Stomach (tissue), 9 donors: Measurements from ENCODE around the gene MSI2. TPM values are rescaled to one million over a fixed set of nuclear protein-coding genes. Genes with fewer than 3 reads are reported as not detected.

Experiments used
- DNase-seq, 2 donors: peaks; one replicate each; pipeline versions ENCODE4 v3.0.0 to v3.0.0-alpha.2; 2013 to 2019
- H3K27ac ChIP-seq, 5 donors: fragments of 200-600 bp in 4 of 5; sonication (generic) in 4 of 5; one replicate each; pipeline ENCODE4 v1.5.1; 2013 to 2019; ENCODE audit warnings: mild to moderate bottlenecking in 1 of 5, moderate library complexity in 1 of 5
- H3K27me3 ChIP-seq, 3 donors: fragments of 200-600 bp; sonication (generic); one replicate each; pipeline ENCODE4 v1.5.1; 2017 to 2019; ENCODE audit warnings: mixed run types in 1 of 3
- H3K36me3 ChIP-seq, 4 donors: fragments of 200-600 bp; sonication (generic); 1 replicate in 3 of 4; 2 replicates in 1 of 4; pipeline ENCODE4 v1.5.1; 2016 to 2019
- H3K4me1 ChIP-seq, 4 donors: fragments of 200-600 bp; sonication (generic); one replicate each; pipeline ENCODE4 v1.5.1; 2016 to 2019
- H3K4me3 ChIP-seq, 4 donors: fragments of 200-600 bp; sonication (generic) in 3 of 4; one replicate each; pipeline ENCODE4 v1.5.1; 2016 to 2019; ENCODE audit warnings: mild to moderate bottlenecking in 1 of 4
- H3K9me3 ChIP-seq, 4 donors: fragments of 200-600 bp; sonication (generic); one replicate each; pipeline ENCODE4 v1.5.1; 2016 to 2019
- CTCF ChIP-seq, 7 experiments: fragments of 450-650 bp in 4 of 7; fragments of 200-600 bp in 3 of 7; sonication (generic) in 3 of 7; IDR thresholded peaks; one replicate each; pipeline ENCODE4 v1.5.1; 2016 to 2019; ENCODE audit warnings: antibody characterized with exemption in 7 of 7, control low read depth in 2 of 7, mild to moderate bottlenecking in 1 of 7
- EP300 ChIP-seq: sonication (generic); formaldehyde crosslinking; IDR thresholded peaks from one replicate; pipeline ENCODE4 v1.6.1; 2017; ENCODE audit warnings: antibody characterized with exemption
- POLR2A ChIP-seq, 4 donors: fragments of 450-650 bp; IDR thresholded peaks; one replicate each; pipeline ENCODE4 v1.6.1; 2016; ENCODE audit warnings: antibody characterized with exemption in 4 of 4, control low read depth in 2 of 4, mild to moderate bottlenecking in 1 of 4, moderate library complexity in 1 of 4
- POLR2AphosphoS5 ChIP-seq, 3 donors: sonication (generic); formaldehyde crosslinking; IDR thresholded peaks; one replicate each; pipeline ENCODE4 v1.6.1; 2016; ENCODE audit warnings: antibody characterized with exemption in 3 of 3
- WGBS, 5 donors: extraction: QIAGEN DNeasy Blood & Tissue Kit in 3 of 5; methylation state at CpG; one replicate each; pipeline versions ENCODE4 v1.1.5 to v1.1.7; 2013 to 2018; 5-methylcytosine and 5-hydroxymethylcytosine counted together
- intact Hi-C: fragments of 100-400 bp; cut with DNase I; formaldehyde crosslinking; loops from one replicate; pipeline ENCODE4 v1.15.1; 2023; ENCODE audit warnings: low total_unique reads
- polyA plus RNA-seq, 3 donors: library from polyadenylated mRNA; stranded (reverse); fragments of 200-250 nt; gene quantifications; one replicate each; pipeline ENCODE4 v1.2.3, GENCODE V29; 2013
- total RNA-seq, 5 donors: library from RNA; depleted of rRNA; stranded (reverse); fragments of >200 nt; gene quantifications; one replicate each; pipeline versions ENCODE4 v1.1.0 to v1.2.3, GENCODE V29; 2014 to 2016
- donor health status: healthy with polysubstance abuse.
- donor health status: Bipolar disorder and iron deficiency.
- donor health status: healthy.

Gene MSI2
- total and polyA plus RNA-seq, 8 donors, result 8.3 to 72.4 (median 22.9) TPM

- WGBS, 5 donors, result 97 to 99% (median 98%) methylated on average over 7 to 11 of the region's 11 CpGs
- no peaks in the 10 kb centered on the region for H3K36me3 ChIP-seq
- DNase-seq, result no peak
- no peaks in the 10 kb centered on the region for H3K27me3 ChIP-seq
- H3K4me1 ChIP-seq, result peaks cover 0 to 19% (median 8%) of the 10 kb centered on the region in 4 donors
- H3K4me3 ChIP-seq, result no peak overlapping the region
- H3K9me3 ChIP-seq, result no peaks in the 10 kb centered on the region
- intact Hi-C loops, result no loop called here
- no peak overlapping the region for H3K27ac ChIP-seq
- TF ChIP-seq CTCF (IDR thresholded peaks at IDR 0.05), result no peak
- TF ChIP-seq POLR2AphosphoS5 (IDR thresholded peaks at IDR 0.05), result no peak
Measured at GRCh38 chr17:57579245-57579644, 322.9 kb downstream of the MSI2 start.

GRCh38 chr17:57580055-57580739 is 323.9 kb downstream of the MSI2 start:
- H3K4me3 ChIP-seq, result no peak overlapping the region
- no peak overlapping the region for H3K27ac ChIP-seq
- DNase-seq, result no peak
- peaks cover 0 to 17% (median 7%) of the 10 kb centered on the region in 4 donors for H3K4me1 ChIP-seq
- H3K9me3 ChIP-seq, result no peaks in the 10 kb centered on the region
- TF ChIP-seq CTCF (IDR thresholded peaks at IDR 0.05) (no peak), EP300 (no peak), POLR2A (IDR thresholded peaks at IDR 0.05) (no peak), POLR2AphosphoS5 (IDR thresholded peaks at IDR 0.05) (no peak)
- no peaks in the 10 kb centered on the region for H3K36me3 ChIP-seq
- intact Hi-C loops, result no loop called here
- H3K27me3 ChIP-seq, result no peaks in the 10 kb centered on the region
- 61 to 77% (median 72%) methylated on average over 5 of the region's 5 CpGs for WGBS, 5 donors

- no peak overlapping the region for H3K4me3 ChIP-seq
Measured at GRCh38 chr17:57582881-57583756, 326.8 kb downstream of the MSI2 start.

More at GRCh38 chr17:57582881-57583756, 326.8 kb downstream of the MSI2 start:
- DNase-seq, result no peak
- Histone ChIP-seq H3K27ac (no peak overlapping the region), H3K27me3 (no peaks in the 10 kb centered on the region), H3K9me3 (no peaks in the 10 kb centered on the region), H3K36me3 (no peaks in the 10 kb centered on the region), H3K4me1 (peaks cover 0 to 8% (median 6%) of the 10 kb centered on the region in 4 donors)
- intact Hi-C loops, result no loop called here
- WGBS, 5 donors, result 80 to 88% (median 83%) methylated on average over 6 of the region's 6 CpGs
- TF ChIP-seq POLR2AphosphoS5 (IDR thresholded peaks at IDR 0.05), result no peak
- TF ChIP-seq POLR2A (IDR thresholded peaks at IDR 0.05), result no peak
- TF ChIP-seq EP300, result no peak
- TF ChIP-seq CTCF (IDR thresholded peaks at IDR 0.05), result no peak
